ENCODE measurements around the gene RPS28.
"Not testable (repeated sequence)": the region's sequence is repeated elsewhere in the genome, so short reads cannot be mapped to it uniquely, and the experiment has no call there.

The RPS28 gene

GRCh38 chr19:8321986-8322637 lies 816 bp downstream of the RPS28 start:
- DNase-seq, result no peak

- no peak for DNase-seq
Measured at GRCh38 chr19:8322638-8322997, 1.3 kb downstream of the RPS28 start.

- DNase-seq, result no peak
Measured at GRCh38 chr19:8323781-8324185, 2.5 kb downstream of the RPS28 start.

GRCh38 chr19:8324186-8325050 lies 3.1 kb downstream of the RPS28 start:
- no peak for DNase-seq

- no peak for DNase-seq
Measured at GRCh38 chr19:8325454-8325853, 4.2 kb downstream of the RPS28 start.

GRCh38 chr19:8329996-8330395 lies 8.7 kb downstream of the RPS28 start:
- DNase-seq, result no peak

GRCh38 chr19:8331263-8331845 lies 10.1 kb downstream of the RPS28 start:
- no peak for DNase-seq

- DNase-seq, result no peak
Measured at GRCh38 chr19:8332976-8333766, 11.9 kb downstream of the RPS28 start.

- no peak for DNase-seq
Measured at GRCh38 chr19:8333767-8334457, 12.6 kb downstream of the RPS28 start.

- DNase-seq, result no peak
Measured at GRCh38 chr19:8334458-8335342, 13.4 kb downstream of the RPS28 start.

GRCh38 chr19:8335343-8336071 lies 14.2 kb downstream of the RPS28 start:
- DNase-seq, result no peak

- DNase-seq, result no peak
Measured at GRCh38 chr19:8336072-8336569, 14.8 kb downstream of the RPS28 start.

- no peak for DNase-seq
Measured at GRCh38 chr19:8336660-8337059, 15.4 kb downstream of the RPS28 start.

- DNase-seq, result no peak
Measured at GRCh38 chr19:8337728-8338127, 16.4 kb downstream of the RPS28 start.

GRCh38 chr19:8338835-8339234 lies 17.5 kb downstream of the RPS28 start:
- no peak for DNase-seq

- DNase-seq, result no peak
Measured at GRCh38 chr19:8340341-8341096, 19.2 kb downstream of the RPS28 start.

GRCh38 chr19:8341504-8341903 lies 20.2 kb downstream of the RPS28 start:
- DNase-seq, result not testable (repeated sequence)

GRCh38 chr19:8342316-8342683 lies 21.0 kb downstream of the RPS28 start:
- no peak for DNase-seq

- peak; percentile 92 for DNase-seq
Measured at GRCh38 chr19:8342684-8343482, 21.6 kb downstream of the RPS28 start, which contains the start of gene KANK3. Gene KANK3, minus strand, starts transcription at chr19:8343262. Its CDS starts 5,434 bp downstream, at chr19:8337828.

Measured in activated CD4-positive, alpha-beta T cell treated with anti-CD3 and anti-CD28 coated beads, Interleukin-2, amount 50 U/mL, for 1 hour (primary cell).